HG03064 (cell line): Measurements from ENCODE around the gene HOMER2.
"Not testable (repeated sequence)": the region's sequence is repeated elsewhere in the genome, so short reads cannot be mapped to it uniquely, and the experiment has no call there.

Experiments used
- ATAC-seq: cut with Tn5 transposase; IDR thresholded peaks from one replicate; pipeline ENCODE4 v1.9.1; 2021; ENCODE audit warnings: low read depth; ENCODE audit not compliant: unreplicated experiment

The HOMER2 gene

GRCh38 chr15:82966671-82967071 lies 14.2 kb upstream of the HOMER2 start:
- ATAC-seq: peak; percentile 85

- no peak for ATAC-seq
Measured at GRCh38 chr15:82964890-82965289, 12.4 kb upstream of the HOMER2 start.

- no peak for ATAC-seq
Measured at GRCh38 chr15:82963471-82964341, 11.2 kb upstream of the HOMER2 start.

- ATAC-seq: no peak
Measured at GRCh38 chr15:82960766-82961165, 8.2 kb upstream of the HOMER2 start.

- ATAC-seq: no peak
Measured at GRCh38 chr15:82959423-82959822, 6.9 kb upstream of the HOMER2 start.

- no peak for ATAC-seq
Measured at GRCh38 chr15:82958638-82959037, 6.1 kb upstream of the HOMER2 start.

- no peak for ATAC-seq
Measured at GRCh38 chr15:82951472-82952157, 905 bp downstream of the HOMER2 start.

GRCh38 chr15:82950746-82951370 lies 1.7 kb downstream of the HOMER2 start:
- ATAC-seq: no peak

GRCh38 chr15:82950295-82950694 lies 2.2 kb downstream of the HOMER2 start:
- no peak for ATAC-seq

- no peak for ATAC-seq
Measured at GRCh38 chr15:82946155-82946701, 6.3 kb downstream of the HOMER2 start.

- ATAC-seq: no peak
Measured at GRCh38 chr15:82945326-82945725, 7.2 kb downstream of the HOMER2 start.

- no peak for ATAC-seq
Measured at GRCh38 chr15:82944821-82945220, 7.7 kb downstream of the HOMER2 start.

- no peak for ATAC-seq
Measured at GRCh38 chr15:82944056-82944455, 8.5 kb downstream of the HOMER2 start.

GRCh38 chr15:82943176-82943575 lies 9.3 kb downstream of the HOMER2 start:
- ATAC-seq: no peak

- no peak for ATAC-seq
Measured at GRCh38 chr15:82942691-82943090, 9.8 kb downstream of the HOMER2 start.

- not testable (repeated sequence) for ATAC-seq
Measured at GRCh38 chr15:82939678-82940077, 12.8 kb downstream of the HOMER2 start.

- no peak for ATAC-seq
Measured at GRCh38 chr15:82937712-82938058, 14.8 kb downstream of the HOMER2 start.

GRCh38 chr15:82936966-82937711 lies 15.4 kb downstream of the HOMER2 start:
- ATAC-seq: no peak

- no peak for ATAC-seq
Measured at GRCh38 chr15:82935382-82935781, 17.1 kb downstream of the HOMER2 start.

GRCh38 chr15:82934100-82934880 lies 18.2 kb downstream of the HOMER2 start:
- no peak for ATAC-seq
